ENCODE measurements around the gene POLR1A.

POLR1A gene

GRCh38 chr2:86037795-86038192 is 67.9 kb downstream of the POLR1A start:
- DNase-seq (ENCODE audit: low read depth in 2 of 2) = no peak

DNA sequence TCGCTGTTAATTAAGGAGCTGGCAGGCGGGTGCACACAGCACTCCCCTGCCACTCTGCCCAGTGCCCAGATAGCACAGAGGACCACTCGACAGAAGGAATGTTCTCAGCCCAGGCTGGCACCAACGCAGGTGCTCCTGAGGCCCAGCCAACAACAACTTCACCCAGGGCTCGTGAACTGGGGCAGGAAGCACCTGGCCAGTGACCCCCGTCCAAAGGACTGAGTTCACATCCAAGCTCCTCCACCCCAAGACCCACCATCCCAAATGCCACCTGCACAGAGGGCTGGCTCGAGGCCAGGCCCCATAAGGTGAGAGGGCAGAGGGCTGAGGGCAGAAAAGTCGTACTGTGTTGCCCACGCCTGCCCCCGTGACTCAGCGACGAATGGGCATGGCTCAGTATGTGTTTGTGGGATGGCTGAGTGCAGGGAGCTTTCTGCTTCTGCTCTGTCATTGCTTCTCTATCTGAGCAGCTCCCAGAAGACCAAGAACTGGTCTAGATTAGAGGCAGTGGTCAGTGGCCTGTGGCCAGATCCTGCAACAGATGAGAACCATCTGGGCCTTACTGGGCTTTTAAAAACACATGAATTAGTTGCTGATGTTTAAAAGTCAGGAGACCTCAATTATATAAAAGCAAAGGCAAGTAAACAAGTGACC is 68.4 kb downstream of the POLR1A start:
- peak in 1 of 2 experiments; percentile 10 for DNase-seq (ENCODE audit: low read depth in 2 of 2)

DNA sequence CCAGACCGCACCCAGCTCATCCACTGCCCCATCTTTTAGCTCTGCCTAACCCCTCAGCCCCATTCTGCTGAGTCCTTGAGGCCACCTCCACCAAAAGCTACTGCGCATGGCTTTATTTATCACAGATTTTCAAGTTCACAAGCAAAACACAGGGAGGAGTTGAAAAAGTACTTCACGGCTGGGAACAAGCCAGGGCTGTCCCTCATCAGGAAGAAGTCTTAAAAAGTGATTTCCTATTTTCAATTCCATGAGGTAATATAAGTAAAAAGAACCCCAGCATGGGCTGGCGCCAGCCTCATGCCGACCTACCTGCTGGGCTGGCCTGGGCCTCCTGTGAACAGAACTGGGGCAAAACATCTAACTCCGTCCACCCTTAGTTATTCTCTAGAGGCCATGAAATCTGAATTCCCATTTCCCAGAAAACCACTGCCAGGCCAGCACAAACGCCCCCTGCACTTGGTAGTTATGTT is 69.0 kb downstream of the POLR1A start:
- no peak for DNase-seq (ENCODE audit: low read depth in 2 of 2)

DNA sequence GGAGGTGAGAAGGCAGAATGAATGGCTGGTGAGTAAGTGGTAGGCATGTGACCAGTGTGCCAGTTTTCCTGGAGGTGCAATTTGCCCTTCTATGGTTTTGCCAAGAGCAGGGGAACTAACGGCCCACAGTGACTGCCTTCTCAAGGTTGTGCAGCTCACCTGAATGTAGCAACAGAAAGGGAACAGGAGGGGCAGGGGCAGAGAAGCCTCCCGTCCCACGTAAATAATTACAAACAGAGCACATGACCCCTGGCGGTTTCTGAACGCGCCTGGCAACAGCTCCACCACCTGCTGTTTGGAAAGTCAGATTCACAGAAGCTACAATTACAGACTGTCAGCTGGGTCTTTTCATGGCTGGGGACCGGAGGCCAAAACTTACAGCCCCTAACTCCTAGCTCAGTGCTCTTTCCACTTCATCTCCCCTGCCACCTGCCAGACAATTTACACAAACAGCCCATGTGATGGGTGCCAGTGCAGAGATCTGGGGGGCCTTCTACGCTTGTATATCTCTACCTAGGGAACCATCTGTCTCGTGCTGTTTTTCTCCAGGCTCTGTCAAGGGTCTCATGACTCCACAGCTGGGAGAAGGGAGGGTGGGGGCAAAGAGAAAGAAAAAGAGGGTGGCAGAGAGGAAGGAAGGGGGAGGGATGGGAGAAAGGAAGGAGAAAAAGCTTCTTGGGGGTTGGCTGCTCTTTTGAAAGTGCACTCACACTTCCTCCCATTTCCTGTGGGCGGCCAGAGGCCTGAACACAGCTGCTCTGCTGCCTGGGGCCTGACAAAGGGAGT is 69.6 kb downstream of the POLR1A start:
- peak; percentile 32 to 48 for DNase-seq (ENCODE audit: low read depth in 2 of 2)

DNA sequence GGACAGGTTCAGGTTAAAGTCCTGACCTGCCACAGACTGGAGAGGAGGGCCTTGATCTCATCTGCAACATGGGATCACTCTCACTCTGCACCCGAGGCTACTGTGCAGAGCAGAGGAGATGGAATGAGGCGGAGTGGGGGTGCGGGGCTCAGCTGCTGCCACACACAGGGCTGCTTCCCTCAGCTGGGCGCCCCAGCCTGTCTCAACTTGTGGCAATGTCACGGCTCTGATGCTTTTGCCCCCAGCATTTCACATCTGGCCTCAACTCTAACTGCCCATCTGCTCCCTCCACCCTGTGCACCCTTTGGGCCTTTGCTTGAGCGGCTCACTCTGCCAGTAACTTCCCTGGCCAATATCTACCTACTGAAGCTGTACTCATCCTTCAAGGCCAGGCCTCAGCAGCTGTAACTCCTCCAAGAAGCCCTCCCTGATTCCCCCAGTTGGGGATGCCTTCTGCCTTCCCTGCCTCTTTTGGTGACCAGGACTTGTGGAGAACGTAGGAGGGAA is 70.3 kb downstream of the POLR1A start:
- no peak for DNase-seq (ENCODE audit: low read depth in 2 of 2)

GRCh38 chr2:86033751-86034692 is 71.7 kb downstream of the POLR1A start:
- DNase-seq (ENCODE audit: low read depth in 2 of 2) = no peak

DNA sequence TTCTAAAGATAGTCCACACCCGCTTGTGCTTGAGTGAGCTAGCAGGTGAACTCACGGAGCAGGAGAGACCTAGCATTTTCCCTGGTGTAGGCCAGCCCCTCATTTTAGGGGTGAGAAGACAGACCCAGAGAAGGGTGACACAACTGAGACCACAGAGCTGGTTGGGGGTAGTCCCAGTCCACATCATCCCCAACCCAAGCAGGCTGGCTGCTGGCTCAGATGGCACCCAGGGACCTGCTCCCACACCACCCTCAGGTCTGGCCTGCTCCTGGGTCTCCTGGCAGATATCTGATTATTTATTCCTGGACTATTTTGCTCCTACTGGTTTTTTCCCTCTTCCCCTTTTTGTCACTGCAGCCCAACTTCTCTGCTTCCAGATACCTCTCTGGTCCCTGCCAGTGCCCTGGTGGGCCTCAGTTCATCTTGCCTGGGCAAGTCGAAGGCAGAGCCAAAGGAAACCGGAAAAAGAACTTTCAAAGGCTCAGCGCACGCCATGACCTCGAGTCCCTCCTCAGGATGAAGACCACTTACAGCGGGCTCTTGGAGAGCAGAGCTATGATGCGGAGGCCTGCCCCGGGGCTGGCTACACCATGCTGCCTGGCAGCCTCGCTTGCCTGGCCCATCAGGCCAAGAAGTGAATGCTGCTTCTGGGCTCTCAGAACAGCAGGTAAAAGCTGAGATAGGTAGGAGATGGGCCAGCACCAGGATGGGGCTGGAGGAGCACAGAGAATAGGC is 72.7 kb downstream of the POLR1A start:
- no peak for DNase-seq (ENCODE audit: low read depth in 2 of 2)

GRCh38 chr2:86031606-86032005 is 74.1 kb downstream of the POLR1A start:
- no peak for DNase-seq (ENCODE audit: low read depth in 2 of 2)

DNA sequence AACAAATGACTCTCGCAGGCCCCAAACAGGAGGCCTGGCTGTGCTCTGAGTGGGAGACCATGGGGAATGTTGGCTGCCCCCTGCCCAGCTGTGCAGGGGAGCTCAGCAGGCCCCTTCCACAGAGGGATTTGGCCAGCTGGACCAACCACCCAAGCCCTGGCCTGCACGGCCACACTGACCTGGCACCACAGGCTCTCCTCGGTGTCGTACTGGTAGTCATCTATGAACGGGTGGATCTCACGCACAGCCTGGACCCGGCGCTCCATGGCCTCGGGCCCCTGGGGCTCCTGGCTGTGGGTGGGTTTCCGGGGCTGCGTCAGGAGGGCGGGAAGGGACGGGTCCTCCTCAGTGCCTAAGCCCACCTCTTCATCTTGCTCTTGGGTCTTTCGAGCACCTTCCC is 74.5 kb downstream of the POLR1A start:
- DNase-seq (ENCODE audit: low read depth in 2 of 2) = no peak

GRCh38 chr2:86029873-86030272 is 75.8 kb downstream of the POLR1A start:
- no peak for DNase-seq (ENCODE audit: low read depth in 2 of 2)

- no peak for DNase-seq (ENCODE audit: low read depth in 2 of 2)
These were observed 76.8 kb downstream of the POLR1A start for GRCh38 chr2:86028766-86029381.

DNA sequence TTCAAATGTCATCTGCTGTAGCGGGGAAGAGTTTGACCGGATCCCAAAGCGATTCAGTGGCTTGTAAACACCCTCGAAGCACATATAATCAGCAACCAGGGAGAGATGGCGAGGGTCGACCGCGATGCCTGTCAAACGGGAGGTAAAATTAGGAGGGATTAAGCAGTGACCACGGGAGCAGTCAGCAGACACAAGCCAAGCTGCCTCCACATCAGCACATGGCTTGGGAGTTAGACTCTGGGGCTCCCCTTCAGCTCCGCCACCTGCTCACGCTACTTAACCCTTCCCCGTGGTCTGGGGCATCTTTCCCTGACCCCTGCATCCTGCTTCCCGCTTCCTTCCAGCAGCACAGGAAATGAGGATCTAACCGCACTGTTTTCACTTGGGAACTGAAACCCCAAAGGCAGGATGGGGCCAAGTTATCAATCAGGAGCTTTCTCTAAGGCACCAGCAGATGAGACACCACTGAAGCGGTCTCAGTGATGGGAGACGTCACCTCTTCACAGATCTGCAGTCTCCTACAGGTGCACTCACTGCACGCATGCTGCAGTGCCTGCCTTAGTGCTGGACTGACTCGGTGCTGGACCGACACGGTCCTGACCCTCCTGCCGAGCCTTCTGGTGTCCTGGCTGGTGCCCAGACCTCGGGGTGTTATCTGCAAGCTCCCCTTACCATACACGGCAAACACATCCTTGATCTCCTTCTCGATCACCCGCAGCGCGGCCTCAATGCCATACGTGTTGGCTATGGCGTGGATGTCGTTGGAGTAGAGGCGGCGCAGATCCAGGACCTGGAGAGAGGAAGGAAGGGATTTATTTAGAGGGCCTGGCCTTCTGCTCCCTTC is 77.5 kb downstream of the POLR1A start:
- no peak for DNase-seq (ENCODE audit: low read depth in 2 of 2)

DNA sequence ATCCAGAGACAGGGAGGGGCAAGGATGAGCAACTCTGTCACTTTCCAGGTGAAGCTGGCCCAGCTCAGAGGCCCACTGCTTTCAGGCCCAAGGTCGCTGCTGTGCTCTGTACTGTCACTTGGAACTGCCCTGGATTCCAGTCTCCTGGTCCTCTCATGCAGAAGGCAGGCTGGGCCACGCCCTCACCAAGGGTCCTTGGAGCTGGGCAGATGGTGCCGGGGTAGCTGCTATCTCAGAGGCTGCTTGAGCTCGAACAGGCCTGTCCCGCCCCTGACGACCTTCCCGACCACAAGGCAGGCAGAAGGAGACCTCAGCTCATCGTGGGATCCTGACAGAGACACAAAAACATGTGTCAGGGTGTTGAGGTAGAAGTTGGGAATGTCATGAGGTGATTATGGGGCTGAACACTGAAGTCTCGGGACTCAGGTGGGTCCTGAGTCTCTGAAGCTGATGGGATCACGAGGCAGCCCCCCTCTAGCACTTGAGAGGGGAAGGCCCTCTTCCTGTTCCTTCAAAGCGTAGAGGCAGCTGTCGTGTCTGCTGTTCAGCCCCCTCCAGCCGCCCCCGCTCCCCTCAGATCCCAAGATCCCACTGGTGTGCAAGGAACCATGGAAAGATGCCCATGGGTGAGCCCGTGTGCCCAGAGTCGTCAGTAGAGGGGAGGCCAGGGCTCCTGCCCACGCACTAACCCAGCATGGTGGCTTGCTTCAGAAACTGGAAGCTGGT is 78.3 kb downstream of the POLR1A start:
- no peak for DNase-seq (ENCODE audit: low read depth in 2 of 2)

DNA sequence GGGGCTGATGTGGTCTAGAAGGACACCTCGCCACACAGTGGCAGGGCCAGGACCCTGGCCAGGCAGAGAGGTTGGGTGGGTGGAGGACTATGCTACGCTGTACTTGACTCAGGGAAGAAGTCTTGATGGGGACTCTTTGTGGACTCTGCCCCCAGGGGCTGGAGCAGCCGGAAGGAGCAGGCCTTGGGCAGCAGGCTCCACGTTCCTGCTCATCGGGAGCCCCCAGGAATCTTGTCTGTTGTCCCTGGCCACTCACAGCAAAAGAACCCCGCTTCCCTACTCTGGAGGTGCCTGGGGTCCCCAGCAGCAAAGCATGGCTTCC is 79.0 kb downstream of the POLR1A start:
- DNase-seq (ENCODE audit: low read depth in 2 of 2) = no peak

DNA sequence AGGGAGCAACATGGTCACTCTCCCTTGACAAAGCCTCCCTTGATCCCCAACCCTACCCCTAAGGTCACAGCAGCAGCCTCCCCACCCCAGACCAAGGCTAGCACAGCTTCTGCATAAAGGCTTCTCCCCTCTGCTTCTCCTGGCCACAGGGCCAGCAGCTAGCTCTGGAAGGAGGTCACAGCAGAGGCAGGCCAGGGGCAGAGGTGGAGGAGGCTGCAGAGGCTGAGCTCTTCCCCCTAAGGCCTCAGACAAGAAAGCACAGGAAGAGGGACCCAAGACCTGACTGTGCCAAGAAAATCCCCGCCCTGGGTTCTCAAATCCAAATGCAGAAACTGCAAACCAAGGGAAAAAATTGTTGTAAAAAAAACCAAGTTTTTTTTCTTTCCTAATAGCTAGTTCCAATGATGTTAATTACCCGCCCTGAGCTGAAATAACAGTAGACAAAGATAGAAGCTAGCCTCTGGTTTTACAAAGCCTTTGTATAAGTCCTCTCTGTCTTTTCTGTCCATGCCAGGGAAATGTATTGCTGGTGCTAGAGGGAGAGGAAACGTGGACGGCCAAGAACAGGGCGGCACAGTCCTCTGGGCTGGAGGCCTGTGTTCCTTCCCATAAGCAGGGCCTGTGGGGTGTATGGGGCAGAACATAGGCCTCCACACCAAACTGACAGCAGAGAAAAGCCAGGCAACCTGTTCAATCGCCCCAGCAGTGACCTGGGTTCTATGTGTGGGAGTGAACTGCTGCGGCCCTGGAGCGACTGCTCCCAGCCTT is 79.5 kb downstream of the POLR1A start:
- DNase-seq (ENCODE audit: low read depth in 2 of 2) = no peak

GRCh38 chr2:86025229-86025820 is 80.4 kb downstream of the POLR1A start:
- no peak for DNase-seq (ENCODE audit: low read depth in 2 of 2)

DNA sequence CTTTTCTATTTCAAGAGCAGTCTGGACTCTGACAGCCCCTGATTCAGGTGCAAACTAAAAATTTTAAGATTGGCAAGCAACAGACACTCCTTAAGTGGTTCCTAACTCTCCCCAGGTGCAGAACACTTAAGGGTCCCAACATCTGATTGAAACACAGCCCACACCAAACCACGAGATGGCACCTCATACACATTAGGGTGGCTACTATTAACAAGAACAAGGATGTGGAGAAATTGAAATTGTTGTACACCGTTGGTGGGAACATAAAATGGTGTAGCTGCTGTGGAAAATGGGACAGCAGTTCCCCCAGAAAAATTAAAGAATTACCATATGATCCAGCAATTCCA is 82.3 kb downstream of the POLR1A start:
- no peak for DNase-seq (ENCODE audit: low read depth in 2 of 2)

GRCh38 chr2:86022661-86023365 is 82.9 kb downstream of the POLR1A start:
- no peak for DNase-seq (ENCODE audit: low read depth in 2 of 2)
